ENCODE results near the gene HTR3D.

- TF ChIP-seq POLR2A (IDR thresholded peaks at IDR 0.05), result no peak
- TF ChIP-seq, protein P1, sequence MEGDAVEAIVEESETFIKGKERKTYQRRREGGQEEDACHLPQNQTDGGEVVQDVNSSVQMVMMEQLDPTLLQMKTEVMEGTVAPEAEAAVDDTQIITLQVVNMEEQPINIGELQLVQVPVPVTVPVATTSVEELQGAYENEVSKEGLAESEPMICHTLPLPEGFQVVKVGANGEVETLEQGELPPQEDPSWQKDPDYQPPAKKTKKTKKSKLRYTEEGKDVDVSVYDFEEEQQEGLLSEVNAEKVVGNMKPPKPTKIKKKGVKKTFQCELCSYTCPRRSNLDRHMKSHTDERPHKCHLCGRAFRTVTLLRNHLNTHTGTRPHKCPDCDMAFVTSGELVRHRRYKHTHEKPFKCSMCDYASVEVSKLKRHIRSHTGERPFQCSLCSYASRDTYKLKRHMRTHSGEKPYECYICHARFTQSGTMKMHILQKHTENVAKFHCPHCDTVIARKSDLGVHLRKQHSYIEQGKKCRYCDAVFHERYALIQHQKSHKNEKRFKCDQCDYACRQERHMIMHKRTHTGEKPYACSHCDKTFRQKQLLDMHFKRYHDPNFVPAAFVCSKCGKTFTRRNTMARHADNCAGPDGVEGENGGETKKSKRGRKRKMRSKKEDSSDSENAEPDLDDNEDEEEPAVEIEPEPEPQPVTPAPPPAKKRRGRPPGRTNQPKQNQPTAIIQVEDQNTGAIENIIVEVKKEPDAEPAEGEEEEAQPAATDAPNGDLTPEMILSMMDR (IDR thresholded peaks at IDR 0.05), result no peak
Measured at GRCh38 chr3:184075901-184076300, 44.4 kb downstream of the HTR3D start.
